HG03439 (cell line): Measurements from ENCODE around the gene ARHGAP8.
"Not testable (repeated sequence)": the region's sequence is repeated elsewhere in the genome, so short reads cannot be mapped to it uniquely, and the experiment has no call there.

ENCODE experiments used
- ATAC-seq: cut with Tn5 transposase; IDR thresholded peaks from one replicate; pipeline ENCODE4 v1.9.1; 2021; ENCODE audit warnings: mild to moderate bottlenecking, moderate library complexity; ENCODE audit not compliant: unreplicated experiment

Gene ARHGAP8

DNA sequence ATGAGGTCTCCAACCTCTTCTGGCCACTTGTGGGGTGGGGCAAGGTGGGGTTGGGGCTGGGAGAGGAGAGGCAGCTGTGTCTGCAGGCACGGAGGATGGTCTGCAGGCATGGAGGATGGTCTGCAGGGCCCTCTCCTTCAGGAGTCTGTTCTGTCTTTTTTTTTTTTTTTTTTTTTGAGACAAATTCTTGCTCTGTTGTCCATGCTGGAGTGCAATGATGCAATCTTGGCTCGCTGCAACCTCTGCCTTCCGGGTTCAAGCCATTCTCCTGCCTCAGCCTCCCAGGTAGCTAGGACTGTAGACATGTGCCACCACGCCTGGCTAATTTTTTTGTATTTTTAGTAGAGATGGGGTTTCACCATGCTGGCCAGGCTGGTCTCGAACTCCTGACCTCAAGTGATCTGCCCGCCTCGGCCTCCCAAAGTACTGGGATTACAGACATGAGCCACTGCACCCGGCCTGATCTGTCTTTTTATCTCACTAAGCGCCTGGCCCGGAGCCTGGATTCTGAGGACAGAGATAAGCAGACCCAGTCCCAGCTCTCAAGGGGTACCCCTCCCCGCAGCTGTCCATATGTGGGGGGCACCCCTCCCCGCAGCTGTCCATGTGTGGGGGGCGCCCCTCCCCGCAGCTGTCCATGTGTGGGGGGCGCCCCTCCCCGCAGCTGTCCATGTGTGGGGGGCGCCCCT, 47.7 kb downstream of the ARHGAP8 start:
- ATAC-seq, result not testable (repeated sequence)

DNA sequence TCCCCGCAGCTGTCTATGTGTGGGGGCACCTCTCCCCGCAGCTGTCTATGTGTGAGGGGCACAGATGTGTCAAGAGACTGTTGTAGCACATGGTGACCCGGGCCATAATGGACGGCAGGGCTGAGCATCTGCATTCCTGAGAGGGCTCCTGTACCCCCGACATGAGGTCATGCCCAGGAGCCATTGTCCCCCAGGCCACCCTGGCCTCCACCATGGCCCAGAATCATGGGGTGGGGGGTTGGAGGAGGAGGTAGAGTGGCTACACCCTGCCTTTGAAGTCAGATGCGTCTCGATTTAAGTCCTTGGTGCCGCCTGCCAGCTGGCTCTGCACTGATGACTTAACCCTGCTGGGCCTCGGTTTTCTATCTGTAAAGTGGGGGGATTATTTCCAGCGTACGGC, 49.1 kb downstream of the ARHGAP8 start:
- ATAC-seq, result no peak

DNA sequence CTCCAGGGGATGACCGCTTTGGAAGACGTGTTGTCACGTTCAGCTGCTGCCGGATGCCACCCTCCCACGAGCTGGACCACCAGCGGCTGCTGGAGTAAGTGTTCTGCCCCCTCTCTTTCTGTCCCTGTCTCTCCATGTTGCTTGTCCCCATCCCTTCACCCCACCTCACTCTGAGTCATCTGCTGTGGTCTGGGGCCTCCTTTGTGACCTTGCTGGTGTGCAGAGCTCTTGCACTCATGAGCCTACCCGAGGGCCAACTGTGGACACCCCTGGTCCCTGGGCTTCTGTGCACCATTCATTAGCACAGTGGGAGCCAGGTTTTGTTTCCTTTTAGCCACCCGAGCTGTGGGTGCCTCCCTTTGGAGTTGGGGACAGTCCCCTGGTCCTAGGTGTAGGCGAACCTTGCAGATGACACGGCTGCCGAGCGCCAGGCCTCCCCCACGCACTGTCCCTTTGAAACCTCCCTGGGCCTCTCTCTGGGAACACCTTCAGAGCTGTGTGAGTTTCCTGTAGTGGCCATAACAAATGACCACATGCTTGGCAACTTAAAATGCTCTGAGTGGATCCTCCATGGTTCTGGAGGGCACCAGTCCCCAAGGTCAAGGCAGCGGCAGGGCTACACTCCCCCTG, 49.8 kb downstream of the ARHGAP8 start:
- no peak for ATAC-seq

DNA sequence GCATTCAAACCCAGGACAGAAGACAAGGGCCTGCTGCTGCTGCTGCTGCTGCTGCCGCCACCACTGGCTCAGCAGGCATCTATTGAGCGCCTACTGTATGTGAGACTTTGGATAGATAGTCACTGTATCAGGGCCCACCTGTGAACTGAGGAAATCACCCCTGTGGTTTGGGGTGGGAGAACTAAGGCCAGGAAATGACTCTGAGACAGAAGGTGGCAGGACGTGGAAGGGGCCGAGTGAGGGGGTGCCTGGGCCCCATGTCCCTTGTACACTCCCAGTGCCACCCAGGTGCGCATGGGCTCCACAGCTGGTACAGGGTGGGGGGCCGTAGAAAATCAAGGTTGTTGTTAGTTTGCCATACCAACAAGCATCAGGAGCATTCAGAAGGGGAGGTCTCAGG, 50.6 kb downstream of the ARHGAP8 start:
- ATAC-seq, result no peak

DNA sequence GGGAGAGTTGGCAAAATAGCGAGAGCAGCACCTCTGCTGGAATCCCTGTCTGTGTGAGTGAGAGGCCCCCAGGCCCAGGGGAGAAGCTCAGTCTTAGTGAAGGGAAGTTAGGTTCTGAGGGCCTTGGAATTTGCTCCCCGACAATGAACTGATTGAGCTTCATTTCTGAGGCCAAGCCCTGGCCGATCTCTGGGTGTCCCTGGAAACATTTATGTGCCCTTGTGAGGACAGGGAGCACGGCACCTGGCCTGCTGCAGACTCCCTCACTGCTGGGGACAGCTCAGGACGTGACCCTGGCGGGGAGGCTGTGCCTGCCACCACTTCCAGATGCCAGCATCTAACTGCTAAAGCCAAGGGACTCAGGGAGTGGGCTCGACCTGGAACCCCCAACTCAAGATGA, 52.0 kb downstream of the ARHGAP8 start:
- ATAC-seq, result no peak

DNA sequence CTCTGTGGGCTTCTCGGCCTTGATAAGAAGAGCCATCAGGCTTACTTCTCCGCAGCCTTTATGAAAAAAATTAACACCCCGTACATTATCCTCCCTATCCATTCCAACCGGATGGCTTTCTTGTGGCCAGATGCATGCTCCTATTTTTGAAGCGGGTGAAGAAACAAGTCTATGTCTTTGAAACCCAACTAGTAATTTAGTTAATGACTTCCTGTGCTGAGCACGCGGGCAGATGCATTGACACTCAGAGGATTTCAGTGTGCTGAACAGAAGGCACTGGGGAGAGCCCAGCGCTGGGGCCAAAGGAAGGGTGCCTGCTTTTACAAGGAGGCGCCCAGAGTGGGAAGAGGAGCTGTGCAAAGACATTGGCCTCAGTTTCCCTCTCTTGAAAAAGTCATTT, 53.3 kb downstream of the ARHGAP8 start:
- no peak for ATAC-seq

DNA sequence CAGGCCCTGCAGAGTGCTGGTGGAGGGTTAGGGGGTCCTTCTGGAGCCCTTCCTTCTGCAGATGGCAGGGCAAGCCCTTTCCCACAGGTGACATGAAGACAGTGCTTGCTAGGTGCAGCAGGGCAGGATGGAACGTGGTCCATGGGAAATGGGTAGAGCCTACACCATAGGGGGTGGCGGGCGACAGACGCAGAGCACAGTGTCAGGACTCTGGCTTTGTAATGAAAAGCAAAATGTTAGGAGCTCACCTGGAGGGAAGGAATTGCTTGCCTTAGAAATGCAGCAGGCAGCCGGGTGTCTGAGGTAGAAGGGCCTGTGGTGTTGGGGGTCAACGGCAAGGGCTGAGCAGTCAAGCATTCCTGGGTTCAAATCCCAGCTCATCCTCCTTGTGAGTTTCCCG, 54.9 kb downstream of the ARHGAP8 start:
- ATAC-seq, result no peak

DNA sequence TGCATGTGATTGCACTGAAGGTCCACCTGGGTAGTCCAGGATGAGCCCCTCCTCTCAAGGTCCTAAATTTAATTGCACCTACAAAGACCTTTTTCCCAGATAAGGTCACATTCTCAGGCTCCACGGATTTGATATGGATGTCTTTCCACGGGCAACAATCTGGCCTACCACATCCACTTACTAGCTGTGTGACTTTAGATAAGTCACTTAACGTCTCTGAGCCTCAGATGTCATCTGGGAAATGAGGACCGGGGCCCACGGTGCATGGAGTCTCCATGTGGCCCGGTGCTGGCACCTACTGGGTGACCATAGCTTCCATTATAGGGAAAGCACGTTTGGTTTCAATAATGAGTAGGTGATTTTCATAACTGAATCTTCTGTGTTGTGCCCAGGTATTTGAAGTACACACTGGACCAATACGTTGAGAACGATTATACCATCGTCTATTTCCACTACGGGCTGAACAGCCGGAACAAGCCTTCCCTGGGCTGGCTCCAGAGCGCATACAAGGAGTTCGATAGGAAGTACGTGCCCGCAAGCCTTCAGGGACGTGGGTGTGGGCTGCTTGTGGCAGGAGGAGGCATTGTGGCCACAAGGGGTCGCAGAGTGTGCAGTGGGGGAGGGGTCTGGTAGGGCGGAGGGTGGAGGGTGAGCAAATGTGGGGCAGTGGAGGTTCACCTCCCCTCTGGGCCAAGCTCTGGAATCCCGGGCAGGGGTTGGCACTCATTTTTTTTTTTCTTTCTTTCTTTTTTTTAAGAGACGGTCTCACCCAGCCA, 55.7 kb downstream of the ARHGAP8 start:
- no peak for ATAC-seq

DNA sequence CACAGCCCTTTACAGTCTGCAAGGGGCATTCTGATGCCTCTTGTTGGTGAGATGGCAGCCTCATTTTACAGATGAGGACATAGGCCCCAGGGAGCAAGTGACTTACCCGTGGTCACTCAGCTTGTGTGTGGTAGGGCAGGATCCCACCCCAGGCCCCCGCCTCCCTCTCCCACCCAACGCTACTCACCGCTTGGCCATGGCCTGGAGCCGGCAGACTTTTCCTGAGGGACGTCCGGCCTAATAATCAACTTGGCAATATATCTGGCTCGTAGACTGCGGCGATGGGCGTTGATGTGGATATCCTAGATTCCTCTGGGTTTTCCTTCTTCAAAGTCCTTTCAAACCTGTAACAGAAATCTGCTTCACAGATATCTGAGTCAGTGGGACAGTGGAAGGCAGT, 57.1 kb downstream of the ARHGAP8 start:
- ATAC-seq, result no peak

DNA sequence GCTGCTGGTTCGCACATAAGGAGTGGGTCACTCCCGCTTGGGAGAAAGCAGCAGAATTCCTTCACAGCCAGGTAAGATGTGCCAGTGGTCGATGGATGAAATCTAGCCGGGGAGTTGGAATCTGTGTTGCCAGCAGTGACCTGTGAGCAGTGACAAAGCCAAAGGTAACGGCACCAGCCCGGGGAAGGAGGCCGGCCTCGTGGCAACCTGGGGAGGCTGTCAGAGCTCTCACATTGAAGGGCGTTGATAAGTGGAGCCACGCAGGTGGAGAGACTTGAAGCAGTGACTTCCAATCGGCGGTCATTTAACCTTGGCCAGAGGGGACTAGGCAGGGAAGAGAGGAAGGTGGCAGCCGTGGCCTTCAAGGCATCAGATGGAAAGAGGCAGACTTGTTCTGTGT, 58.8 kb downstream of the ARHGAP8 start:
- no peak for ATAC-seq

DNA sequence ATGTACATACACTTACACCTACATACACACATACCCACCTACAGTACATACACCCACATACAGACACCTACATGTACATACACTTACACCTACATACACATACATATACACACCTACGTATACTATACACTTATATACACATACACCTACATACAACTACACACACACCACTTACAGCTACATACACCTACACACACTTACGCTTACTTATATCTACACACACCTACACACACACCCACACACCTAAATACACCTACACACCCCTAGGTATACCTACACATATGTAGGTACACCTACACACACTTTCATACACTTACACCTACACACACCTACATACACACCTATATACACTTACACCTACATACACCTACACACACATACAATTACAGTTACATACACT, 61.0 kb downstream of the ARHGAP8 start:
- no peak for ATAC-seq

DNA sequence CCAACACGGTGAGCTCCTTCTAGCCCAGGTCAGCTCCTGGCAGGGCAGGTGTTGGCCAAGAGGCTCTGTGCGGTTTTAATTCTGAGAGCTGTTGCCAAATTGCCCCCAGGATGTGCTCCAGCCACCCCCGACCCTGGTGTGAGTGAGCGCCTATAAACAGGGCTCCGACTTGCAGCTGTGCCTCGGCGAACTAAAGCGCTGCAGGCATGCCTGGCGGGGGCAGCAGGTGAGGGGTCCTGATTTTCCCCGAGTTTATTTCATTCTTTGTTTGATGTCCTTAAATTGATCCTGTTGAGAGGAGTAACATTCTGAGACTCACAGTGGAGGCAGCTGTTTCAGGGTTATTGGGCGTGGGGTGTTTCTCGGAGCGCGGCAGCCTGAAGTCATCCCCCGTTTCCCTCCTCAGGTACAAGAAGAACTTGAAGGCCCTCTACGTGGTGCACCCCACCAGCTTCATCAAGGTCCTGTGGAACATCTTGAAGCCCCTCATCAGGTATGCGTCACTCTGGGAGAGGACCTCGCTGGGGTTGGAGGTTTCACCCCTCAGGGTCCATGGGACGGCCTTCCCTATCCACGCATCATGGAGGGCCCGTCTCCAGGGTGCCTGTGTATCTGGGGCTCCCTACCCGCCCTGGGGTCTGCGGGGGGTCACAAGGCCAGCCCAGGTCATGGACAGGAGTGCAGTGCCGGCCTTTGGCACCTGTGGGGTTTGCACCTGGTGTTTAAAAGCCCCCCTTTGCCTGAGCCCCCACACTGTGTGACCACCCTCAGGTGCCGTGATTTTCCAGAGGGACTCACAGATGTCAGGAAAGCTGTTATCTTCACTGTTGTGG, 62.1 kb downstream of the ARHGAP8 start:
- ATAC-seq, result no peak

DNA sequence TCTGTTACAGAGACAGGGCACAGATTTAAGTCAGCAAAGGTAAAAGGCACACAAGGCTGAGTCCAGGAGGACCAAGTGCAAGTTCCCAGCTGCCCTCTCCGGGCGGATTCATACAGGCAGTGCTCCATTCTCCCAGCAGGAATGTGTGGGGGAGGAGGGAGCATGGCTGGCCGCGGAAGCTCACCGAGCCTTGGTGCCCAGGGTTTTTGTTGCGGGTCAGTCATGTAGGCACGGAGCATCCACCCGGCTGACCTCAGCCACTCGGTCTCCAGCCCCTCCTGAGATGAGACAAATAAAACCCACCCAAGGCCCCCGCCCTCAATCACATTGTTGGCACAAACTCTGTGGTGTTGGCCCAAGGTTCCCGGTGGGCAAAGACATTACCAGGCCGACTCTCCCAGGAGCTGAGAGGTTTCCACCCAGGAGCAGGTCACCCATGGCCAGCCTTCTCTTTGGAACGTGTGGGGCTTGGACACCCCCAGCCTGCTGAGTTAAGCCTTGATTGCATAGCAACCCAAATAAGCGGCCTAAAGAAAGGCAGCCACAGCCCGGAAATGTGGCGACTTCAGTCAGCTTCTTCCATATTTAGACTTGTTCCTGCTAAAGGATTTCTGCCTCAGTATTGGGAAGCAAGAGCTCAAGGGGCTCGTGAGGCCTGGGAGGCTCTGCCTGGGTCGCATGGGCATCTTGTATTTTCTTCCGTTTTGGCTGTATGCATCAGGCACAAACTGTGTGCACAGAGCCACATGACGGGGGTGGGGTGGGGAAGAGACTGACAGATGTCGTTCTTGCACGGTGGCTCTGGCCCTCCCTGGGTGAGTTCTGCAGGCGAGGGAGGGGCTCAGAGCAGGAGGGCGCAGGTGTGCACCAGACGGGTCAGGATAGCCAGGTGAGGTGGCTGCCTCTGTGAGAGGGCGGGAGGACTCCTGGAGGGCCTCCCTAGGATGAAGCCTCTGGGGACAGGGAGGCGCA, 63.0 kb downstream of the ARHGAP8 start:
- no peak for ATAC-seq

DNA sequence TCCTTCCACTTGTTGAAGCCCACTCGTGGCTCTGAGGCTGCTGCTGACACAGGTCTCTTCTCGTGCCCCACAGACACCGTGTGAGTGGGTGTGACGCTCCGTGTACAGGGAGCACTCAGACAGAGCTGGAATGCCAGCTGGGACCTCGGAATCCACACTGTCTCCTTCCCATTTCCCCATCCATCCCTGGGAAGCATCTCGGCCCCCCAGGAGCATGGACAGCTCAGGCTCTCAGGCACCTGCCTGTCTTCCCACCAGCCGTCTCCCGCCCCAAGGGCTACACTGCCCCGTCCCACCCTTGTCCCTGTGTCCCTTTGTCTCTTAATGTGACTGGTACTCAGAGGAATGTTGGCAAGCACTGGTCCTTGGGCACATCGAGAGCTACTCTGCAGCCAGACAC, 63.8 kb downstream of the ARHGAP8 start:
- ATAC-seq, result no peak

DNA sequence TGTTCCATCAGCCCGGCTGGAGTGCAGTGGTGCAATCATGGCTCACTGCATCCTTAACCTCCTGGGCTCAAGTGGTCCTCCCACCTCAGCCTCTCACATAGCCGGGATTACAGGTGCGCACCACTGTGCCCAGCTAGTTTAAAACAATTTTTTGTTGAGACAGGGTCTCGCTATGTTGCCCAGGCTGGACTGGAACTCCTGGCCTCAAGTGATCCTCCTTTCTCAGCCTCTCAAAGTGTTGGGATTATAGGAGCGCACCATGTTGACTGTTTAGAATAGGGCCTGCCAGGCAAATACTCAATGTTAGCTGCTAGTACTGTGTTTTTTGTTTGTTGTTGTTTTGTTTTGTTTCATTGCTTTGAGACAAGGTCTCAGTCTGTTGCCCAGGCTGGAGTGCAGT, 66.4 kb downstream of the ARHGAP8 start:
- no peak for ATAC-seq

DNA sequence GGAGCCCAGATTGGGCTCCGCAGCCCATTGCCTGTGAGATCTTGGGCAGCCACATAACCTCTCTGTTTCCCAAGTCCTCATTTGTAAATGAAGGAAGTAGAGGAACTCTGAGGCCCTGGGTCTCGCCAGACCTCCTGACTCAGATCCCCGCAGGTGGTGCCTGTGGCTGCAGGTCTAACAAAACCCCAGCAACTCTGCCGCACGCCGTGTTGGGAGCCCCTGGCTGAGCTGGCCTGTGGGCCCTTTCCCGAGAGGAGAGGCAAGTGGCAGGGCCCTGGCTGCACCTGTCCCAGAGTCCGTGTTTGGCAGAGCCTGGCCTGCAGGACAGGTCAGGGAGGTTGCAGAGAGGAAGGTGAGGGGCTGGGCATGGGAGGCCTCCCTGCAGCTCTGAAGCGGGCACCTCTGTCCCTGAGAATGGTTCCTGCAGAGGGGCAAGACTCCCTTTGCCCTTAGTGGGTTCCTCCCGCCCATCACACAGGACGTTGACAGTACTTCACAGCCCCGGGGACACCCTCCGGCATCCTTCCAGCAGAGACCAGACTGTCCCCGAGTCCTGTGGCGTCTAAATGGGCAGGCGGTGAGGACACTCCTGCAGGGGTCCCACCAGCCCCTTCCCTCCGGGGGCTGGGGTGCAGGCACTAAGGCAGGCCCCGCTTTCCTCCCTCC, 67.7 kb downstream of the ARHGAP8 start:
- ATAC-seq, result no peak

DNA sequence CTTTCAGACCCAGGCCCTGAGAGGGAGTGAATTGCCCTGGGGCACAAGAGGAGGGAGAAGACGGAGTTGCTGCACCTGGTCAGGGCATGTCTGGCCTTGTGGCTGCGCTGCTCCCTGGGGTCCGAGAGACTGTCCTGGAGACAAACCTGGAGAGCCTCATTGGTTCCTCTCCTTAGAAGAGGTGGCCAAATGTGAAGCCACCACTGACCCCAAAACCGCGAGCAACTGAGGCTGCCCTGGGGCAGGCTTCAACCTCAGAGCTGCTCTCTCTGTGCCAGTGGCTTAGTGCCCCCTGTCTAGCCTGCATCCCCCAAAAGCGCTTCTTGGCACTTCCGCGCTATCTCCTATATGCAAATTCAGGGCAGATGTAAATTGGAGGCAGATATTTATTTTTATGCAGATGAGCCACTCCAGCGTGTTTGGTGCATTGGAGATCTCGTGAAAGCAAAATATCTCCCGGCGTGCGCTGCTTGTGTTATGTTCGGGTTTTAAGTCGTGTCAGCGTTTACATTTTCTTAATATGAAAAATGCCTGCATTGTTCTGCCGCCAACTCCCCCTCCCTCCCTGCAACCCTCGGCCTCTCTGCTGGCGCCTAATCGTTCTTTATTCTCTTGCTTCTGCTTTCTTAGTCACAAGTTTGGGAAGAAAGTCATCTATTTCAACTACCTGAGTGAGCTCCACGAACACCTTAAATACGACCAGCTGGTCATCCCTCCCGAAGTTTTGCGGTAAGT, 69.5 kb downstream of the ARHGAP8 start:
- ATAC-seq, result no peak

DNA sequence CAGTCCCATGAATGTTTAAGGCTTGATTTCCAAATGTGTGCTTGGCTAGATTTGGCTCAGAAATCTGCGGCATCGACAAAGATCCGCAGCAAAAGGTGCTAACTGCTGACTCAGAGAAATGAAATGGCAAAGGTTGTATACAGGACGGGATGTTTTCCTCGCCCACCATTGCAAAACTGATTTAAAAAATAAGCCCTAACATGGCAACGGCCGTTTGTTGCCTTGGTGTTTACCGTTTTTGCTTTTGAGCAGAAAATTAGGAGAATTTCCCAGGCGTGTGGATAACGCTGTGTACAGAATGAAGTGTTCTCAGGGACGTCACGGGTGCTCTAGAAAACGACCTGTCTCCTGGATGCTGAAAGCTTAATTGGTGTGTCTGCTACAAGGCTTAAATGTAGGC, 70.2 kb downstream of the ARHGAP8 start:
- ATAC-seq, result no peak

DNA sequence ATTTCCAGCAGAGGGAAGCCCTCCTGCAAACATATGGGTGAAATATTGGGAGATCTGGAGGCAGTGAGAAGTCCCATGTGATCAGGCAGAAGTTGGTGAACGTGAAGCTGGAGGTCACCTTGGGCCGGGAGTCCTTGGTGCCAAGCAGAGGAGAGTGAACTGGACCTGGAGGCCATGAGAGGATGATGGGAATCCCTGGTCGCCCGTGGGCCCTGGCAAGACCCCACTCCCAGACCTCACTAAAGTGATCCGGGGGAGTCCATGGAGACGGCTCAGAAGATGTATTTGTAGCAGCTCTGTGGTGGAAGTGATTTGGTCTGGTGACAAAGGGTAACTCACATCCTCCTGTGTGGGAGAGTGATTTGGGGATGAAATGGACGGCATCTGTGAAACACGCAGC, 71.0 kb downstream of the ARHGAP8 start:
- no peak for ATAC-seq
